Sigmoid colon (tissue), 7 donors: ENCODE results near the gene MYBBP1A. TPM values are rescaled to one million over a fixed set of nuclear protein-coding genes. Genes with fewer than 3 reads are reported as not detected.

Source experiments
- DNase-seq: peaks from one replicate; pipeline ENCODE4 v3.0.0-alpha.2; 2019
- H3K27ac ChIP-seq, 4 donors: fragments of 200-600 bp; sonication (generic); one replicate each; pipeline ENCODE4 v1.5.1; 2016 to 2019; ENCODE audit warnings: mild to moderate bottlenecking in 1 of 4
- H3K27me3 ChIP-seq, 3 donors: fragments of 200-600 bp; sonication (generic); one replicate each; pipeline ENCODE4 v1.5.1; 2019; ENCODE audit warnings: mild to moderate bottlenecking in 1 of 3
- H3K36me3 ChIP-seq, 4 donors: fragments of 200-600 bp; sonication (generic); one replicate each; pipeline ENCODE4 v1.5.1; 2016 to 2019
- H3K4me1 ChIP-seq, 4 donors: fragments of 200-600 bp; sonication (generic); one replicate each; pipeline ENCODE4 v1.5.1; 2017 to 2019
- H3K4me3 ChIP-seq, 4 donors: fragments of 200-600 bp; sonication (generic); one replicate each; pipeline ENCODE4 v1.5.1; 2017 to 2019; ENCODE audit warnings: mild to moderate bottlenecking in 2 of 4, moderate library complexity in 1 of 4
- H3K9me3 ChIP-seq, 4 donors: fragments of 200-600 bp in 3 of 4; sonication (generic) in 3 of 4; one replicate each; pipeline versions ENCODE4 v1.5.1 to v1.6.1; 2013 to 2019
- EP300 ChIP-seq, 4 donors: sonication (generic); formaldehyde crosslinking; IDR thresholded peaks; one replicate each; pipeline ENCODE4 v1.6.1; 2017; ENCODE audit warnings: antibody characterized with exemption in 4 of 4
- POLR2A ChIP-seq, 2 donors: fragments of 450-650 bp; IDR thresholded peaks; one replicate each; pipeline ENCODE4 v1.6.1; 2016; ENCODE audit warnings: antibody characterized with exemption in 2 of 2, mild to moderate bottlenecking in 2 of 2, moderate library complexity in 2 of 2
- POLR2AphosphoS5 ChIP-seq, 4 donors: sonication (generic); formaldehyde crosslinking; IDR thresholded peaks; one replicate each; pipeline ENCODE4 v1.6.1; 2017; ENCODE audit warnings: antibody characterized with exemption in 4 of 4
- WGBS, 2 donors: extraction: QIAGEN DNeasy Blood & Tissue Kit; methylation state at CpG; one replicate each; pipeline ENCODE4 v1.1.7; 2013; 5-methylcytosine and 5-hydroxymethylcytosine counted together
- intact Hi-C: fragments of 100-400 bp; cut with DNase I; formaldehyde crosslinking; loops from one replicate; pipeline ENCODE4 v1.15.1; 2023
- polyA plus RNA-seq, 3 donors: library from polyadenylated mRNA; stranded (reverse); fragments of 200-250 nt; gene quantifications; one replicate each; pipeline ENCODE4 v1.2.3, GENCODE V29; 2013
- total RNA-seq, 4 donors: library from RNA; depleted of rRNA; stranded (reverse); fragments of >200 nt; gene quantifications; one replicate each; pipeline ENCODE4 v1.1.0, GENCODE V29; 2016
- TF ChIP-seq, protein P1 (sequence below), 4 experiments: fragments of 450-650 bp in 3 of 4; fragments of 200-600 bp in 1 of 4; IDR thresholded peaks; one replicate each; pipeline ENCODE4 v1.5.1; 2016 to 2019; ENCODE audit warnings: antibody characterized with exemption in 4 of 4, mild to moderate bottlenecking in 3 of 4, moderate library complexity in 2 of 4
- donor health status: healthy with polysubstance abuse.
- donor health status: Bipolar disorder and iron deficiency.
- donor health status: healthy.

MYBBP1A gene
- total and polyA plus RNA-seq, 7 donors, result 6.6 to 44.5 (median 25.8) TPM

DNA sequence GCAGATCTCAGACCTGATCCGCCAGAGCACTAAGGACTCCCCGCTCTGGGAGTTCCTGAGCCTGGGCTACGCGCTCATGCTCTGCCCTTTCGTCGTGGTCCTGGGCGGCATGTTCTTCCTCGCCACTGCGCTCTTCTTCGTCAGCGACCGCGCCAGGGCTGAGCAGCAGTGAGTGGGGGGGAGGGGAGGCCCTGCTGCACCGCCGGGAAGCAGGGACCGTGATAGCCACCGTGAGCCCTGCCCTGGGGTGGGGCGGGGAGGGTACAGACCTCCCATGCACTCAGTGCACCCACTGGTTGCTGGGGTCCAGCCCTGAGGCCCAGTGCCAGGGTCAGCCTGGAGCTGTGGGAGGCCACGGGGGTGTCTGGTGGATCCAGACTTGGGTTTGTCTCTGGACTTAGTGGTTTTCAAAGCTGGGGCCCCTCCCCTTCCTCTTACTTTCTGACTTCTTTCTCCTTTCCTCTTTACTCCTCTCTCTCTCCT lies 18.9 kb downstream of the MYBBP1A start:
- no peak for DNase-seq
- H3K4me1 ChIP-seq, result peaks cover 0 to 37% (median 22%) of the 10 kb centered on the region in 4 donors
- H3K36me3 ChIP-seq, result peaks cover under 1 to 30% (median 18%) of the 10 kb centered on the region in 4 donors
- no peaks in the 10 kb centered on the region for H3K9me3 ChIP-seq
- TF ChIP-seq EP300 (IDR thresholded peaks at IDR 0.05) (no peak), POLR2AphosphoS5 (IDR thresholded peaks at IDR 0.05) (no peak)
- TF ChIP-seq, protein P1, sequence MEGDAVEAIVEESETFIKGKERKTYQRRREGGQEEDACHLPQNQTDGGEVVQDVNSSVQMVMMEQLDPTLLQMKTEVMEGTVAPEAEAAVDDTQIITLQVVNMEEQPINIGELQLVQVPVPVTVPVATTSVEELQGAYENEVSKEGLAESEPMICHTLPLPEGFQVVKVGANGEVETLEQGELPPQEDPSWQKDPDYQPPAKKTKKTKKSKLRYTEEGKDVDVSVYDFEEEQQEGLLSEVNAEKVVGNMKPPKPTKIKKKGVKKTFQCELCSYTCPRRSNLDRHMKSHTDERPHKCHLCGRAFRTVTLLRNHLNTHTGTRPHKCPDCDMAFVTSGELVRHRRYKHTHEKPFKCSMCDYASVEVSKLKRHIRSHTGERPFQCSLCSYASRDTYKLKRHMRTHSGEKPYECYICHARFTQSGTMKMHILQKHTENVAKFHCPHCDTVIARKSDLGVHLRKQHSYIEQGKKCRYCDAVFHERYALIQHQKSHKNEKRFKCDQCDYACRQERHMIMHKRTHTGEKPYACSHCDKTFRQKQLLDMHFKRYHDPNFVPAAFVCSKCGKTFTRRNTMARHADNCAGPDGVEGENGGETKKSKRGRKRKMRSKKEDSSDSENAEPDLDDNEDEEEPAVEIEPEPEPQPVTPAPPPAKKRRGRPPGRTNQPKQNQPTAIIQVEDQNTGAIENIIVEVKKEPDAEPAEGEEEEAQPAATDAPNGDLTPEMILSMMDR (IDR thresholded peaks at IDR 0.05), result no peak
- H3K27ac ChIP-seq, result peak overlapping the region; percentile 52 to 72 (median 61)
- WGBS, 2 donors, result 13 to 51% methylated on average over 19 of the region's 19 CpGs
- H3K27me3 ChIP-seq, result peaks cover 0 to 21% (median 6%) of the 10 kb centered on the region in 3 donors
- intact Hi-C loops, result no loop called here
- peak overlapping the region in 2 of 4 donors; percentile 5 to 20 for H3K4me3 ChIP-seq

DNA sequence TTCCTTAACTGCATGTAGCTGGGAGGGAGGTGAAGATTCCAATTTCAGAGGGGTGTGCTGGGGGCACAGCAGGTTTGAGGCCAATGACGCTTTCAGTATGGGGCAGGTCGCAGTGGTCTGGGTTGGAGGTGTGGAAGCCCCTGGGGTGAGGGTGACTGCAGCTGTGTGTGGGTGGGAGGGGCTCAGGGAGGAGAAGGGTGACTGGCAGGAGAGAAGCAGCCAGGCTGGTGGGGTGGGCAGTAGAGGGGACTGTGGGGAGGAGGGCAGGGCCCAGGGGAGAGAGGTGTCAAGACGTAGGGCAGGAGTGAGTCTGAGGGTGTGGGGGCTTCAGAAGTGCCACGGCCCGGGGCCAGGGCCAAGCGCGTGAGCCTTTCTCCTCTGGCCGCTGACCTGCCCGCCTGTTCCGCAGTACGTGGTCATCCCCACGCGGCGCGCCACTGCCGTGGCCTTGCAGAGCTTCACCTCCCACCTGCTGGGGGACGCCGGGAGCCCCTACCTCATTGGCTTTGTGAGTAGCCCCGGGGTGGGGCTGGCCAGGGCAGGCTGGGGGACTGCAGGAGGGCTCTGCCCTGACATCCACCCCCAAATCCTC lies 19.4 kb downstream of the MYBBP1A start:
- H3K27ac ChIP-seq, result peak overlapping the region; percentile 52 to 72 (median 61)

DNA sequence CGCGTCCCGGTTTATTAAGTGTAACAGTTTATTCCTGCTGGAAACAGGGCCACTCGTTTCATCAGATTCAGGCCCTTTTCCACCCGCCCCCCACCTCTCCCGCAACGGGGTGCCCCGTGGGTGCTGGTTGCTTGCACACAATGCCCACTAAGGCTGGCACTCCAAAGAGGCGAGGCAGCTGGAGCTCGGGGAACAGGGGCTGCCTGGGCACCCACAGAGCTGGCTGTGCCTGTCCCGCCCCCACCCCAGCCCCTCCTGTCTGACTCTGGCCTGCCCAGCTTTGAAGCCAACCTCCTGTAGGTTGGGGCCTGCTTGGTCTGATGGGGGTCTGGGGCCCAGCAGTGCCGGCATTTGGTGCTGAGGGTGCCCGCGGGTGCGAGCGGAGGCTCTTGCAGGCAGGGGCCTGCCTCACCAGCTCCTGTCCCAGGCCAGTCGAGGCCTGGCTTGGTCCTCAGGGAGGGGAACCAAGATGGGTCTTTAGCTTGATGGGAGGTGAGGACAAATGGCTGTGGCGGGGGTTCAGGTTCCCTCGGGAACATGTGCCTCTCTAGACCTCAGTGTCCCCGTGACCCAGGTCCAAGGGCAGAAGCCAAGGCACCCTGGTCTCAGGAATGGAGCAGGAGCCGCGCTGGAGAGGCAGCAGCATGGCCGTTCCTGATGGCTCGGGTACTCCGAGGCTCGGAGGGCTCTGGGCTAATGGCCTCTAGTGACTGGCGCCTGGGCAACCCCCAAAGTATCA lies 20.1 kb downstream of the MYBBP1A start:
- Histone ChIP-seq H3K36me3 (peaks cover 0 to 18% (median 10%) of the 10 kb centered on the region in 4 donors), H3K27me3 (peaks cover 0 to 21% (median 6%) of the 10 kb centered on the region in 3 donors), H3K27ac (peak overlapping the region; percentile 51 to 72 (median 61)), H3K9me3 (no peaks in the 10 kb centered on the region), H3K4me1 (peaks cover 0 to 37% (median 22%) of the 10 kb centered on the region in 4 donors), H3K4me3 (no peak overlapping the region)
- TF ChIP-seq, protein P1 (IDR thresholded peaks at IDR 0.05), result no peak
- TF ChIP-seq POLR2AphosphoS5 (IDR thresholded peaks at IDR 0.05) (no peak), POLR2A (IDR thresholded peaks at IDR 0.05) (no peak), EP300 (IDR thresholded peaks at IDR 0.05) (no peak)
- WGBS, 2 donors, result 59 to 84% methylated on average over 27 of the region's 27 CpGs
- no peak for DNase-seq
- intact Hi-C loops, result no loop called here

More for the DNA sequence above, 19.4 kb downstream of the MYBBP1A start:
- intact Hi-C loops, result no loop called here
- no peaks in the 10 kb centered on the region for H3K9me3 ChIP-seq
- H3K4me1 ChIP-seq, result peaks cover 0 to 37% (median 22%) of the 10 kb centered on the region in 4 donors
- H3K4me3 ChIP-seq, result peak overlapping the region in 2 of 4 donors; percentile 5 to 20
- DNase-seq, result no peak
- no peak for TF ChIP-seq EP300 (IDR thresholded peaks at IDR 0.05)
- TF ChIP-seq POLR2AphosphoS5 (IDR thresholded peaks at IDR 0.05), result no peak
- TF ChIP-seq, protein P1 (IDR thresholded peaks at IDR 0.05), result no peak
- TF ChIP-seq POLR2A (IDR thresholded peaks at IDR 0.05), result no peak
- 36 to 75% methylated on average over 19 of the region's 19 CpGs for WGBS, 2 donors
- peaks cover 0 to 21% (median 6%) of the 10 kb centered on the region in 3 donors for H3K27me3 ChIP-seq
- peaks cover 0 to 25% (median 14%) of the 10 kb centered on the region in 4 donors for H3K36me3 ChIP-seq

DNA sequence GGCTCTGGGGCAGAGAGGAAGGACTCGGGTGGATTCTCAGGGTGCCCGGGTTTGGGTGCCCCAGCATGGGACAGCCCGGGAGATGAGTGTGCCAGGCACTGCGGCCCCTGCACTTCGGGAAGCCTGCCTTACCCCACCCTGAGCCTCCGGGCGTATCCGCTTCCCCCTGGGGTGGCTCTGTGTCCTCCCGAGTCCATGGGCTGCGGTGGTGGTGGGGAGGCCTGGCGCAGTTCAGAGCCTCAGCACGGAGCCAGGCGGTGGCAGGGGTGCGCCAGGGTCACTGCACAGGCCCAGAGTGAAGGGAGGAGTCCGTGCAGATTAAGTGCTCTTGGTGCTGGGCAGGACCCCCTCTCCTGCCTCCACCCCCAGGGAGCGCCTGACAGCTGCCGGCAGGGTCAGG lies 20.7 kb downstream of the MYBBP1A start:
- intact Hi-C loops, result no loop called here
- no peak for DNase-seq
- Histone ChIP-seq H3K4me3 (no peak overlapping the region), H3K27ac (peak overlapping the region; percentile 51 to 72 (median 61)), H3K36me3 (peaks cover 0 to 12% (median 4%) of the 10 kb centered on the region in 4 donors), H3K4me1 (peaks cover 0 to 37% (median 22%) of the 10 kb centered on the region in 4 donors), H3K27me3 (peaks cover 0 to 21% (median 6%) of the 10 kb centered on the region in 3 donors), H3K9me3 (no peaks in the 10 kb centered on the region)
- WGBS, 2 donors, result 24 to 70% methylated on average over 17 of the region's 17 CpGs
- TF ChIP-seq POLR2A (IDR thresholded peaks at IDR 0.05) (no peak), POLR2AphosphoS5 (IDR thresholded peaks at IDR 0.05) (no peak), EP300 (IDR thresholded peaks at IDR 0.05) (no peak)
- TF ChIP-seq, protein P1 (IDR thresholded peaks at IDR 0.05), result no peak
